Tongue (tissue), 2 donors: Measurements from ENCODE around the gene GNG7. TPM values are rescaled to one million over a fixed set of nuclear protein-coding genes. Genes with fewer than 3 reads are reported as not detected.
"Not testable (repeated sequence)": the region's sequence is repeated elsewhere in the genome, so short reads cannot be mapped to it uniquely, and the experiment has no call there.

Source experiments
- DNase-seq: peaks from one replicate; pipeline ENCODE4 v3.0.0-alpha.2; 2015
- total RNA-seq: library from RNA; depleted of rRNA; stranded (reverse); fragments of >200 nt; gene quantifications from one replicate; pipeline ENCODE4 v1.2.3, GENCODE V29; 2014

Gene GNG7
- total RNA-seq, 1 donor from 2014 or later, result 3.2 TPM

GRCh38 chr19:2641332-2641698 lies 61.2 kb downstream of the GNG7 start:
- DNase-seq, result no peak

GRCh38 chr19:2640563-2641331 lies 61.7 kb downstream of the GNG7 start:
- DNase-seq, result no peak

- no peak for DNase-seq
Observed at GRCh38 chr19:2639999-2640398, 62.5 kb downstream of the GNG7 start.

GRCh38 chr19:2638417-2638940 lies 64.0 kb downstream of the GNG7 start:
- no peak for DNase-seq

- peak; percentile 66 for DNase-seq
Observed at GRCh38 chr19:2636897-2637683, 65.4 kb downstream of the GNG7 start.

GRCh38 chr19:2636141-2636896 lies 66.2 kb downstream of the GNG7 start:
- no peak for DNase-seq

- no peak for DNase-seq
Observed at GRCh38 chr19:2634960-2635359, 67.5 kb downstream of the GNG7 start.

GRCh38 chr19:2634228-2634951 lies 68.1 kb downstream of the GNG7 start:
- no peak for DNase-seq

- DNase-seq, result no peak
Observed at GRCh38 chr19:2633693-2634075, 68.8 kb downstream of the GNG7 start.

- no peak for DNase-seq
Observed at GRCh38 chr19:2631213-2631821, 71.2 kb downstream of the GNG7 start.

GRCh38 chr19:2630352-2631001 lies 72.0 kb downstream of the GNG7 start:
- no peak for DNase-seq

- no peak for DNase-seq
Observed at GRCh38 chr19:2629491-2630351, 72.8 kb downstream of the GNG7 start.

GRCh38 chr19:2628597-2628996 lies 73.9 kb downstream of the GNG7 start:
- DNase-seq, result no peak

- no peak for DNase-seq
Observed at GRCh38 chr19:2627855-2628254, 74.6 kb downstream of the GNG7 start.

GRCh38 chr19:2627319-2627829 lies 75.1 kb downstream of the GNG7 start:
- no peak for DNase-seq

GRCh38 chr19:2625434-2625833 lies 77.1 kb downstream of the GNG7 start:
- DNase-seq, result no peak

GRCh38 chr19:2624537-2625091 lies 77.9 kb downstream of the GNG7 start:
- DNase-seq, result no peak

GRCh38 chr19:2623798-2624197 lies 78.7 kb downstream of the GNG7 start:
- no peak for DNase-seq

GRCh38 chr19:2622371-2622961 lies 80.0 kb downstream of the GNG7 start:
- DNase-seq, result not testable (repeated sequence)
